Measurements from ENCODE around the gene PKM. TPM values are rescaled to one million over a fixed set of nuclear protein-coding genes. Genes with fewer than 3 reads are reported as not detected.
"Not testable (repeated sequence)": the region's sequence is repeated elsewhere in the genome, so short reads cannot be mapped to it uniquely, and the experiment has no call there.

PKM gene
- total RNA-seq (ENCODE audit: insufficient read depth, low replicate concordance): 343 TPM

DNA sequence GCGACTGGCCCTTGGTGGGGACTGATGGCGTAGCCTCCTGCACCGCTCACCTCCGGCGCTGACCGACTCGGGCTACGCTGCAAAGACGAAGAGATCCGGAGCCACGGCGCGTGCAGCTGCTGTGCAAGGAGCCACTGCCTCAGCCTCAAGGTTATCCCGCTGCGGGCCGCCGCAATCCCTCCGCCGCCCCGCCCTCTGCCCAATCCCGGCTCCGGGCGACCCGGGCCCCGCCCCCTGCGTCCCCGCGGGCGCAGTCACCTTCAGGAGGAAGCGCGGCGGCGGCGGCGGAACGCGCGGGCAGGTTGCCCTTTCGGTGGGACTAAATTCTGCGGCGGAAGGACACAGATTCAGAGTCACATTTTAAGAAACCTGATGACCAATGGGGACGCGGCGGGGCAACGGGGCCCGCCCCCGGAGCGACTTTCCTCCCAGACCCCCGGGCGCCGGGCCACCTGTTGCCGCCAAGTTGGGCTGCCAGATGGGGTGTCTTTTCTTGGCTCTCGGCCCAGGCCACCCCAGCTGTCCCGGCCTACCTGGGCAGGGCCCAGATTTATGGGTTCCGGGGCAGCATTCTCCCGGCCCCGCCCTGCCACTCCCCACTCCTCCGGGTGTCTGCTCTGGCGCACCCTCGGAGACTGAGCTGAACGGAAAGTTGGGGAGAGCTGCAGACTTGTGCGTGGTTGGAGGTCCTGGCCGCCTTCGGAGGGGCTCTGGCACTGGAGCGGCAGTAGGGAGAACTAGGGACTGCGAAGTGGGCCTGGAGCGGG is at the start of gene PKM:
Gene PKM, minus strand, starts transcription at position 125 of the 767 bp plus-strand sequence. CDS start 12,093 bp downstream, outside the sequence.
- peak; percentile 94 for DNase-seq (ENCODE audit: low spot score)

DNA sequence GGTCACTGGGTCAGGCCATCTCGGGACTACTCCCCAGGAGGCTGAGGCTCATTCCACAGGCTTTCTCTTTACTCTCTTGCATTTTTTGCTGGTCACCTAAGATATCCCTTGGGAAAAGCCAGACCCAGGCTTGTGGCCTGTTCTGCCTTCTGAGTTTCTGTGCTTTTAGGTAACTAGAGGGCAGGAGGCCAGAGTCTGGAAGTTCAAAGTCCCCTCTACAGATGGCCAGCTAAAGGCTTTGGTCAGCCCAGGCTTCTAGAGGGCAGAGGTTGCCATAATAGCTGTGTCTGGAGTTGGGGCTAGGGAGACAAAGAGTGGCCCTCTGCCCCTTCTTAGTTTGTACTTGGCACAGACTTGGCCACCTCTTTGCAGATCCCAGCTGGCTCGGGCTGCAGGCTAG is 49.8 kb upstream of the PKM start:
- no peak for DNase-seq (ENCODE audit: low spot score)

DNA sequence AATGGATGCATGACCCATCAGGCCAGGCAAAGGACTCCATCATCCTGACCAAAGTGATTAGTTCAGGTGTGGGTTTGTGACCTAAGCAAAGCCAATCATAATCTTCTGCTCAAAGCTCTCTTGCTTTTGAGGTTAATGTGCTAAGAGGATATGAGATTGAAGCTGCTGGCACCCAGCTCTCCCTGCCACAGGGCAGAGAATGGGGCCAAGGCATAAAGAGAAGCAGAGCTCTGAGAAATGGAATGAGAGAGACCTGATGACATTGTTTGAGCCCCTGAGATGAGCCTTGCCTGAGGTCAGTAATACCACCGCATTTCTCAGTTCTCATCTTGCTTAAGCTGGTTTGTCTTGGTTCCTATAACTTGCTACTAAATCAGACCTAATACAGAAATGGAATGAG is 47.7 kb upstream of the PKM start:
- no peak for DNase-seq (ENCODE audit: low spot score)

DNA sequence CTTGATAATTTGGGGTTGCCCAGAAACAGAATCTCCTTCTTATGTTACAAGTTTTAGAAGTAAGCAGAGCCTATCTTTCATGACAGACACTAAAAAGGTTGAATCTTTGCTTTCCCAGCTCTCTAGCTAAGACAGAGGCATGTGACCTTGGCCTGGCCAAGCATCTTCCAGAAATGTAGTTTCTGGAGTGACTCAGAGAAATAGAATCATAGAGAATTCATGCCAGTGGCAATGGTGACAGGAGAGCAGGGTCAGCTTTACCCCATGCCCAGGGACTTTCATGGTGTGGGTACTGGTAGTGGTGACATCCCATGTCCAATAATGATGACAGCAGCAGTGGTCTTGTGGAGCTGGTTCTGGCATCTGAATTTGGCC is 45.3 kb upstream of the PKM start:
- DNase-seq (ENCODE audit: low spot score): no peak

DNA sequence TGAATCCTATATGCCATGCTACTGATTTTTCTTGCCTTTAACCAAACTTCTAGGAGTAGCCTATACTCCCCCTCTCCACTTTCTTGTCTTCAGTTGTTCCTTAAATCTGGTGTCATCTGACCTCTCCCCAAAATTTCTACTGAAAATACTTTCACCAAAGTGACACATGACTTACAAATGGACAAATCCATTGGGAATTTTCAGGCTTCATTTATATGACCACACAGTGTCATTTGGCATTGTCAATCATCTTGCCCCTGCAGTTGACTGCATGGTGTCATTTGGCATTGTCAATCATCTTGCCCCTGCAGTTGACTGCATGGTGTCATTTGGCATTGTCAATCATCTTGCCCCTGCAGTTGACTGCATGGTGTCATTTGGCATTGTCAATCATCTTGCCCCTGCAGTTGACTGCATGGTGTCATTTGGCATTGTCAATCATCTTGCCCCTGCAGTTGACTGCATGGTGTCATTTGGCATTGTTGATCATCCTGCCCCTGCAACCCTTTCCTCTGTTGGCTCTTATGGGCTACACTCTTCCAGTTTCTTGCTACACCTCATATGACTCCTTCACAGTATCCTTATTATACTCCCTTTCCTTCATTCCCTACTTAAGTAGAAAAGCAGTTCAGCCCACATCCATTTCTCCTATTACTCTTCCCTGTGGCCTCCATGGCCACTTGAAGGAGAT is 44.8 kb upstream of the PKM start:
- DNase-seq (ENCODE audit: low spot score): not testable (repeated sequence)

DNA sequence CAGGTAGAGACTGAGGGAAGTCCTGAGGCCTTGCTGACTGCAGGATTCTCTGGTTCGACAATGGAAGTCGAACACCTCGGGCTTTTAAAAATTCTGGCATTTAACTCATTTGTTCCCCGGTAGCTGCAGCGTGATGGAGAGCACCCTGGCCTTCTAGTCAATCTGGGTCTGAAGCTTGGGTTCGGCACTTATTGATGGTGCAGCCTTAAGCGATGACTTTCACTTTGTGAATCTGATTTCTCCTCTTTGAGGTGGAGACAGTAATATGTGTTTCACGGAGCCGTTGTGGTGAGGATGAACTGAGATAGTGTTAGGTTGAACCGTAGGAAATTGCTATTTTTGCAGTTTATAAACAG is 42.0 kb upstream of the PKM start:
- no peak for DNase-seq (ENCODE audit: low spot score)

DNA sequence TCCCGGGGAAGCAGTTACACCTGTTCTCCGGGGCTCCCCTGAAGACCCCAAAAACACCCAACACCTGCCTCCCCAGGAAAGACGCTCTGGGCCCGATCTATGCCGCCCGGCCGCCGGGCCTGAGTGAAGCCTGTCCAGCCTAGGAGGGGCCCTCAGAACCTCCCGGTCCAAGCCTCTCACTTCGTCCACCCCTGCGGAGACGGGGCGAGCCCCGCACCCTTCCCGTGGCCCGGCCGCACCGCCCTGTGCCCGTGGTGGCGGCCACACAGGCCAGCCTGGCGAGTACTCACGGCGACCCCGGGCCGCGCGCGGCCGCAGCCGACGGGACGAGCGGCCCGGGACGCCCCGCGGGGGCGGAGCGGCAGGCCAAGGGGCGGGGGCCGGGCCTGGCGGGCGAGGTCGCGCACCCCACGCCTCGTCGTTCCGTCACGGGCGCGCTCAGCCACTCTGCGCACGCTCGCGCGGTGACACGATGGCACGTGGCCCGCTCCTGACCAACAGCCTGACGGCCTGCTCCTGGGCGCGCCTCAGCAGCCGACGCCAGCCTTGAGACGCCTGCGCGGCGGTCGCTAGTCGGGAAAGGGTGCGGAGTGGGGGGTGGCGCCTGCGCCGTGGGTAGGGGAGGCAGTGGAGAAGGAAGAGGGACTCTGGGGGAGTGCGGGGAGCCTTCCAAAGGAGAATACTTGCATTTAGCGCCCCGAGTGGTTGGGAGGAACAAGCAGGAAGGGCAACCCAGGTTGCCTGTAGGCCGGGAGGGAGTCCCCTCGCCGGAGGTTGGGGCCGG is 41.4 kb upstream of the PKM start, which contains the start of gene PARP6:
Gene PARP6, minus strand, starts transcription at position 342 of the 784 bp plus-strand sequence. CDS start 5,077 bp downstream, outside the sequence.
- DNase-seq (ENCODE audit: low spot score): peak; percentile 99

DNA sequence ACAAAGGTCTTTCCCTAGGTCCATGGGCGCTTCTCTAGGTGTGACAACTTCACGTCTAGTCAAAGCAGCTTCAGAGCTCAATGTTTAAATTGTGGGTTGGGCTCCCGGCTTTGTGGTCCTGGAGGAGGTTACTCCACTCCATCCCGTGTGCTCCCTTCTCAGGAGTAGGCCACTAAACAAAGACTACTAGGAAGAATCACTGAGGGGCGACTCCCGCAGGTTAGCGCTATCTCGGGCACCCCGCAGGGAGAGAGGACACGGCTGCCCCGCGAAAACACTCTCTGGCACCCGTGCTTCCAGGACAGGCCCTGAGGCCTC is 40.9 kb upstream of the PKM start:
- peak; percentile 12 for DNase-seq (ENCODE audit: low spot score)

DNA sequence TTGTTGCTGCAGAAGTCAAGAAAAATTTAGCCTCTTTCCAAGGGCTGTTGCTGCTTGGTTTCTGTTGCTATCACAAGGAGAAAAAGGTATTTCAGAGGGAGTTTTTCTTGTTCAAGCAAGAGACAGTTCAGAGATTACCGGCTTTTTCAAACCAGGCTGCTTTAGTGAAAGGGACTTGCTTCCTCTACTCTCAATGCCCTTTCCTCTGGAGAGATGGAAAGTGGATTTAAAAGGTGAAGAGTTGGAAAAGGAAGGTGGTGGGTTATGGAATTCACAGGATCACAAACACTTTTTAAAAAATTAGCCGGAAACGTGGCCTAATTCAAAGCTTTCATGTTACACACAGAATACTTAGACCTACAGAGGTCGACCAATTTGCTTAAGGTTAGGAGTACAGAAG is 40.2 kb upstream of the PKM start:
- no peak for DNase-seq (ENCODE audit: low spot score)

DNA sequence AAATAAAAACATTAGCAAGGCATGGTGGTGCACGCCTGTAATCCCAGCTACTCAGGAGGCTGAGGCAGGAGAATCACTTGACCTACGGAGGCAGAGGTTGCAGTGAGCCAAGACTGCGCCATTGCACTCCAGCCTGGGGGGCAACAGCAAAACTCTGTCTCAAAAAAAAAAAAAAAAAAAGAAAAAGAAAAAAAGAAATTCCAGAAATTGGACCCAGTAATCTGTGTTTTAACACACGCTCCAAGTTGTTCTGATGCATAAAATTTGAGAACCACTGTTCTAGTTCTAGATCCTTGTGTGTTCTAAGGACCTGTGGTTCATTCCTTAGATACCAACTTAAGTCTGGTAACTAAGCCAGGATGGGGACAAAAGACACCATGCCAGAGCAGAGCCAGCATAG is 38.7 kb upstream of the PKM start:
- DNase-seq (ENCODE audit: low spot score): no peak

DNA sequence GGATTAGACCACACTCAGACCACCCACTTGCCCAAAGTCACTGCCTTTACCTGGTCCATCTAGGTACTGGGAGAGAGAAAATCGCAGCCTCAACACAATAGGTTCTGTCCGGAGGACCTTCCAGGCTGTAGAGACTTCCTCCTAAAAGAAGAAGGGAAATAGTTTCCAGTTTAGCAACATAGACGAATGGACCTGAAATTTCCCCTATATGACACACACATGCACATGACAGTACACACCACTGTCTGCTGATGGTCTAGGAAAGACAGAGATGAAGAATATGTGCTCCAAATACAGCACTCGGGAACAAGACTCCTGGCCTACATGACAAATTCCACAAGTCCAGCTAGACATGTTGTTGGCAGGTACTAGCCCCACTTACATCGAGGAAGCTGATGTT is 34.0 kb upstream of the PKM start:
- no peak for DNase-seq (ENCODE audit: low spot score)

DNA sequence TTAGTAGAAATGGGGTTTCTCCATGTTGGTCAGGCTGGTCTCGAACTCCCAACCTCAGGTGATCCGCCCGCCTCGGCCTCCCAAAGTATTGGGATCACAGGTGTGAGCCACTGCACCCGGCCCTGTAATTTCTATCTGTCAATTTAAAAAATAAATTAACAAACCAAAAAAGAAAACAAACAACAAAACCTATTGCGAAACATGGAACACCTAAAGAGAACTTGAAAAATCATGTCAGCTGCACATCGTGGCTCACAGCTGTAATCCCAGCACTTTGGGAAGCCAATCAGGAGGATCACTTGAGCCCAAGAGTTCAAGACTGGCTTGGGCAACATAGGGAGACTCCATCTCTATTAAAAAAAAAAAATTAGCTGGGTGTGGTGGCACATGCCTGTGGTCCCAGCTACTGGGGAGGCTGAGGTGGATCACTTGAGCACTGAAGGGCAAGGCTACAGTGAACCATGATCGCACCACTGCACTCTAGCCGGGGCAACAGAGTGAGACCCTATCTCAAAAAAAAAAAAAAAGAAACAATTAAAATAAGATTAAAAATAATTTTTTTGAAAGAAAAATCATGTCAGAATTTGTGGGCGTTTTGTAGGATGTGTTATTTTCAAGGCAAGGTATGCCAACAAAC is 21.8 kb upstream of the PKM start:
- no peak for DNase-seq (ENCODE audit: low spot score)

DNA sequence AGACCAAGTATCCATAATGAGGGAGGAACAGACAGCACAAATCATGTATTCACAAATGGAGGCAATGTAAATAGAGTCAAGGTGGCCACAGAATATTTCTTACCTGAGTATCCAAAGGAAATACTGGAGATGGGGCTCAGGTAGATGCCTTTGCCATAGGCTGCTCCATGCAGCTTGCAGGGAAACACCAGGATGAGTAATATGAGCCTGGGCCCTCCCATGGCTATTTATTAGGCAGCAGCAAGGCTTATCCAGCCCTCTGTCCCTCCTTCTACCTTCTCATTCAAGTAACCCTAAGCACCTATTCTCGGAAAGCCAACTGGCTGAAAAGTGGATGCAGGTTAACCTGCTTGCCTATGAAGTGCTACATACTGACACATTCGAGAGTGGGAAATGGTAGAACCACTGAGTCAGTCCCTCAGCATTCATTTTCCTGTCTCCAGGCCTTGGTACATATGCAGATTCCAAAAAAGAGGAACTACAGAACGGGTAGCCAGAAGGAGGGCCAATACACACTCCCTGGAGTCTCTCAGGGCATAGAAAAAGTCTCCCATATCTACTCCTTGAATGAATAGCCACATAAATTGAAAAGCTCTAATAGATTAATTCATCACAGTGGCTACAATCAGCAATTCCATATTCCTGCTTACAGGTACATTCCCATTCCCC is 18.3 kb upstream of the PKM start:
- DNase-seq (ENCODE audit: low spot score): no peak

DNA sequence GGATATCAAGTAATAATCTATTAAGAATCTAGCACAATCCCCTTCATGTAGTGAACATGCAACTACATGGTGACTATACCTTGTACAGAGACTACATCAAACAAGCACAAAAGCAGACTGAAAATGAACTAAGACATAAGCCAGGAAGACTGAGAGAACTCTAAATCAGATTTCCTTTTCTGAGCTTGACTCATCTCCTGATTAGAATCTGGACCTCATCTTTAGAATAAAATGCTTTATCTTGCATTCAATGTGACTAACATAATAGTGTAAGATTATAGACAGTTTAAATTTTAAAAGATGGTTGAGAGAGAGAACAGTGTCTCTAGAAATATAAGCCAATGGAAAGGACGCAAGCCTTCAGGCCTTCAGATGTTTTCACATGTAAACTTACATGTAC is 17.5 kb upstream of the PKM start:
- no peak for DNase-seq (ENCODE audit: low spot score)

DNA sequence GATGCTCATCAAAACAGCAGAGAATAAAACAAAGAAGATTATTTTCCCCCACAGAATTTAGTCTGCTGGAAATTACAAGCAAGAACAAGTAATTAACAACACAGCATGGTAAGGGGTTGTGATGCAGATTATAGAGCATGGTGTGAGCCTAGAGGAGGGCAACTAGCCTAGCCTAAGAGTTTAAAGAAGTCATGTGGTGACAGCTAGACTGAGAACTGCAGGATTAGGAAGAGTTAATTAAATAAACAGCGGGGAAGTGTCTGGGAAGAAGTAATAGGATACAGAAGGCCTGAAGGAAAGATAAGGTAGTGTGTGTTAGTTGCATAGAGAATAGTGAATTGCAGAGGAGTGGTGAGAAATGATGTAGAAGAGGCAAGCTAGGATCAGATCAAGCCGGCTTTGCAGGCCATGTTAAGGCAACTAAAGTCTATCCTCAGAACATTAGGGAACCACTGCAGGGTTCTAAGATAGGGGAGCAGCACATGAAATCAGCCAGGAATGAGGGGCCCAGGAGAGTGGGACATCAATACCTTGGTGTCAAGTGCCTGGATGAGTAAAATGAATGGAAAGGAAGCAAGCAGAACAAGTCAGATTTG is 11.9 kb upstream of the PKM start:
- no peak for DNase-seq (ENCODE audit: low spot score)

DNA sequence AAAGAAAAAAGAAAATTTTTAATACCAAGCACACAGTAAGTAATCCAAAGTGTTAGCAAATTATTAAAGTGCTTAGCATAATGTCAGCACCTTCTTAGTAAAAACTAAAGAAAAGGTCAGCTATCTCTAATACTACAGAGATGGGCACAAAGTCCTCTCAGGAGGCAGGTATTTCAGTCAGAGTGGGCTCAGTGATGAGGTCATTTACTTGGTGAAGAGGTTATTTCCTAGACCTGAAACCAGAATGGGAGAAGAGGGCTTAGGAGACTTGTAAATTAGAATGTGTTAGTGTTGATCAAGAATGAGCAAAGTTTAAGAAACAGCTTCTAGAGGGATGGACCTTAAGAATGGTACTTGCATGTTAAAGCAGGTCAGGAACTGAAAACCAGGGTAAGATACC is 8.7 kb upstream of the PKM start:
- DNase-seq (ENCODE audit: low spot score): no peak

DNA sequence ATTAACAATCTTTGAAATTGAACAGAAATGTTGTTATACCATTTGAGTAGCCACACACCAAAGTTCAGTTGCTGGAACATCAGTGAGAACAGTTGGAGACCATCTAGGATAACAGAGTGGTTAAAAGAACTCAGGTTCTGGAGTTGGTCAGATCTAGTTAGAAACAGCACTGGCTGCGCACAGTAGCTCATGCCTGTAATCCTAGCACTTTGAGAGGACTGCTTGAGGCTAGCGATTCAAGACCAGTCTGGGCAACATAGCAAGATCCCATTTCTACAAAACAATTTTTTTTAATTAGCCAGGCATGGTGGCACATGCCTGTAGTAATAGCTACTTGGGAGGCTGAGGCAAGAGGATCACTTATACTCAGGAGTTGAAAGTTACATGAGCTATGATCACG is 7.6 kb upstream of the PKM start:
- no peak for DNase-seq (ENCODE audit: low spot score)

DNA sequence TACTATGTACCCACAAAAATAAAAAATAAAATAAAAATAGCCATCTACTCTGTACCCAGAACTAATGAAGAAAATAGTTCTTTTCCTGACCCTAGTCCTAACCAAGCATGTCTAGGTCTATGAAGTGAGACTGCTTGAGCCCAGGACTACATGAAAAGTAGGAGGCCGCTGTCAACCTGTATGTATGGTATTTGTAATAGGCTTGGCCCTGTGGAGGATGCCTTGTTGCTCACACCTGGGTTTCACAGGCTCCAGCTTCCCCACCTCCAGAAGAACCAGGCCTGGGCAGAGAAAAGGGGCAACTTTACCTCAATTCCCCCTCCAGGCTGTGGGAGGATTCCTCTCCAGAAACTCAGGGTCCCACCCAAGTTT is 6.8 kb upstream of the PKM start:
- DNase-seq (ENCODE audit: low spot score): no peak

DNA sequence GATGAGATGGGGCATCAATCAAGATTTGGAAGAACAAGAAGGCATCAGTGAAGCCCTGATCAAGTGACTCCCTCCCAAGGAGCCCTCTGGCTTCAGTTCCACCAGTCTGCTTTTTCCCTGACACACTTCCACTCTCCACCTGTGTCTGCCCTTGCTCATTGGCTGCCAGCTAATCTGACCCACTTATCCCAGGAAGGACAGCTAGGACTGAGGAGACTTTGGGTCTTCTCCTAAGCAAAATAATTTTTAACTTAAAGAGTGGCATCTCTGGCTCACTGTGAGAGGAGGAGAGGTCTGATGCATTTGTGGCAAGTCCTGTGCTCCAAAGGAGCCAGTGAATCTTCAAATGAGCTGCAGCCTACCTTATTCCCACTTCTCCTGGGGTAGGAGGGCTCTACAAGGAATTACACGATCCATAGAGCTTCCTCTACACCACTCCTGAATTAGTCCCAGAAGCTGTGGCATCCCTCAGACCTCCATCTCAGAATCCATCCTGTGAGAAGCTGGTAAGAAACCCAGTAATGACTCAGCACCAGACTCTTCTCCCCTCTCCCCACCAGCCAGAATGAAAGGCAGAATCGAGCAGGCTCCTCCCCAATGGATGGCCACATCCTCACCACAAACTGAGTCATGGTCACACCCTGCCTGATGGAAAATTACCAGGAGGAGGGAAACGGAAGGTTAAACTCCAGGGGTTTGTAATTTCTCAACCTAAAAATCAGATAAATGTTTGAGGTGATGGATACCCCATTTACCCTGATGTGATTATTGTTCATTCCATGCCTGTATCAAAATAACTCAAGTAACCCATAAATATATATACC is 6.3 kb upstream of the PKM start:
- DNase-seq (ENCODE audit: low spot score): peak; percentile 81

DNA sequence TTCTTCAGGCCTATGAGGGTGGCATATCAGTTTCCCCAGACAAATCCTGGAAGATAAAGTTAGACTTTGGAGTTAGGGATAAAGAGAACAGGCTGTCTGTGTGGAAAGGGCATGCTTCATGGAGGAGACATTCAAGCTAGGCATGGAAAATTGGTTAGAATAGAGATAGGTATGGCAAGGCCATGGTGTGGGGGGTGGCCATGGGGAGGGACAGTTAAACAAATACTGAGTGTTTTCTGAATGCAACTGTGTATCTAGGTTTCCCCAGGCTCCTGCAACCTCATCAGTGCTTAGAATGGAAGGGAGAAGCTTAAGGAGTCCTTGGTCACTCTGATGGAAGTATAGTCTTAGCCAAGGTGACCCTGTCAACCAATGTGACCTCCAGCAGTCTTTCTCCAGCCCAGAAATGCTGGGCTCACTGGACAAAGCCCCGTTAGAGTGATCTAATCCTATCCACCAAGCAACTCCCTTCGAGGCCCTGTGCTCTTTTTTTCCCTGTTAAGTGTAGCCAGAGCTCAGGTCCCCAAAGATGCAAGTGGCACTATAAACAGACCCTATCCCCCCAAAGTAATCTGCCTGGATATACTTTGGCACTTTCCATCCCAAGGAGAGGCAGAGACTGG is 5.5 kb upstream of the PKM start:
- no peak for DNase-seq (ENCODE audit: low spot score)
